Keratinocyte (primary cell): Measurements from ENCODE around the gene ERBIN. TPM values are rescaled to one million over a fixed set of nuclear protein-coding genes. Genes with fewer than 3 reads are reported as not detected.

Experiments used
- DNase-seq: peaks from one replicate; pipeline ENCODE4 v3.0.0-alpha.2; 2011; ENCODE audit warnings: low read depth, missing footprints, low spot score
- FAIRE-seq: peaks from 2 replicates; lab custom pipeline; 2011; peaks lifted over from hg19 to GRCh38; lab: Jason Lieb, UNC
- H2AFZ ChIP-seq: 2 replicates; pipeline ENCODE4 v1.6.0; 2012; ENCODE audit warnings: low read length, control low read depth, inconsistent platforms; ENCODE audit not compliant: control insufficient read depth
- H3K27ac ChIP-seq: 2 replicates; pipeline ENCODE4 v1.5.1; 2011; ENCODE audit warnings: low read length; ENCODE audit not compliant: control insufficient read depth, insufficient read depth
- H3K27me3 ChIP-seq: 3 replicates; pipeline ENCODE4 v1.6.0; 2011; ENCODE audit warnings: low read length; ENCODE audit not compliant: control insufficient read depth, insufficient read depth; ENCODE audit errors: extremely low read depth
- H3K36me3 ChIP-seq, 2 experiments: 2 replicates in 1 of 2; 3 replicates in 1 of 2; pipeline ENCODE4 v1.5.1; 2011; ENCODE audit warnings: low read length in 2 of 2, mild to moderate bottlenecking in 1 of 2; ENCODE audit not compliant: control insufficient read depth in 2 of 2, insufficient read depth in 2 of 2; ENCODE audit errors: extremely low read depth in 1 of 2
- H3K4me1 ChIP-seq: 3 replicates; pipeline ENCODE4 v1.5.1; 2011; ENCODE audit warnings: low read length; ENCODE audit not compliant: control insufficient read depth, insufficient read depth; ENCODE audit errors: extremely low read depth
- H3K4me2 ChIP-seq: 3 replicates; pipeline ENCODE4 v1.6.0; 2011; ENCODE audit warnings: low read depth, low read length; ENCODE audit not compliant: control insufficient read depth, insufficient read depth; ENCODE audit errors: extremely low read depth
- H3K4me3 ChIP-seq, 3 experiments: fragments of 200-600 bp in 1 of 3; sonication (generic) in 1 of 3; 2 replicates in 2 of 3; 3 replicates in 1 of 3; pipeline ENCODE4 v1.5.1; 2011 to 2016; ENCODE audit warnings: low read length in 3 of 3, mild to moderate bottlenecking in 3 of 3, control low read depth in 2 of 3, inconsistent platforms in 1 of 3, low read depth in 1 of 3, mixed read lengths in 1 of 3, mixed run types in 1 of 3, moderate library complexity in 1 of 3; ENCODE audit not compliant: control insufficient read depth in 2 of 3, insufficient read depth in 2 of 3; ENCODE audit errors: extremely low read depth in 1 of 3
- H3K79me2 ChIP-seq: 2 replicates; pipeline ENCODE4 v1.6.0; 2012; ENCODE audit warnings: low read length; ENCODE audit not compliant: control insufficient read depth, insufficient read depth
- H3K9ac ChIP-seq: 3 replicates; pipeline ENCODE4 v1.6.0; 2011; ENCODE audit warnings: low read length; ENCODE audit not compliant: control insufficient read depth, insufficient read depth; ENCODE audit errors: extremely low read depth
- H3K9me1 ChIP-seq: 3 replicates; pipeline ENCODE4 v1.6.0; 2011; ENCODE audit warnings: low read length; ENCODE audit not compliant: control insufficient read depth, insufficient read depth; ENCODE audit errors: extremely low read depth
- H3K9me3 ChIP-seq: 2 replicates; pipeline ENCODE4 v1.5.1; 2012; ENCODE audit warnings: low read depth, low read length; ENCODE audit not compliant: control insufficient read depth
- H4K20me1 ChIP-seq: 3 replicates; pipeline ENCODE4 v1.6.0; 2011; ENCODE audit warnings: low read length; ENCODE audit not compliant: control insufficient read depth, insufficient read depth; ENCODE audit errors: extremely low read depth
- EZH2 ChIP-seq: IDR thresholded peaks from one replicate; pipeline ENCODE4 v1.6.1; 2012; ENCODE audit warnings: inconsistent platforms, mild to moderate bottlenecking, low read length, moderate library complexity
- dilution Hi-C: fragments of 300-500 bp; cut with MboI; formaldehyde crosslinking; loops from one replicate; pipeline ENCODE4 v1.7.0; 2020; ENCODE audit warnings: low sequenced_read_pairs; ENCODE audit not compliant: extremely low pct_ligation_motif_present
- polyA plus RNA-seq, 5 experiments: library from polyadenylated mRNA; depleted of rRNA in 3 of 5; stranded (reverse) in 3 of 5; stranded (forward) in 1 of 5; unstranded in 1 of 5; fragments of >200 nt; gene quantifications; 1 replicate in 1 of 5; 2 replicates in 3 of 5; 3 replicates in 1 of 5; pipeline versions ENCODE4 v1.2.1 to v1.2.3, GENCODE V29; 2011 to 2012; ENCODE audit warnings: missing spikeins in 2 of 5, low read depth in 1 of 5, low replicate concordance in 1 of 5
- TF ChIP-seq, protein P1 (sequence below), 3 experiments: IDR thresholded peaks in 1 of 3; conservative IDR thresholded peaks in 1 of 3; optimal IDR thresholded peaks in 1 of 3; 2 replicates in 2 of 3; 3 replicates in 1 of 3; pipeline versions ENCODE3 to v1.5.1; 2011; ENCODE audit warnings: low read length in 3 of 3, mild to moderate bottlenecking in 3 of 3, moderate library complexity in 2 of 3, control low read depth in 1 of 3, inconsistent platforms in 1 of 3; ENCODE audit not compliant: insufficient read depth in 2 of 3; ENCODE audit errors: extremely low read depth in 1 of 3

ERBIN gene
- polyA plus RNA-seq, 1 donor (not counting 4 experiments of a cell fraction or from before 2014, with no cell fraction given): 30.6 TPM

DNA sequence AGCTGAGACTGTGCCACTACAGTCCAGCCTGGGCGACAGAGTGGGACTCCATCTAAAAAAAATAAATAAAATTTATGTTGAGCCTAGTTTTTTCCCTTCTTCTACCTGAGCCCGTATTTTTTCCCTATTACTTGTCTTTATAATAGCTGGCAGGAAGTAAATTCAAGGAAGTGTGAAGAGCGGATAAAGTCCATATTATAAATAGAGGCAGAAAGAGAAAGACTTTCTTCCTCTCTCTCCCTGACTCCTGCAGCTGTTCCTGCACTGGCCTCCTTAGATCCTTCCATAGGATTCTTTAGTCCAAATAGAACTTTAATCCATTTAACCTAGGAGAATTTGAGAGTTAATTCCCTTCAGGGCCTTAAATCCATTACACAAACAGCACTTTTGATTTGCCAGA, 10.3 kb upstream of the ERBIN start:
- dilution Hi-C loops: no loop called here
- H3K4me1 ChIP-seq: no peaks in the 10 kb centered on the region
- H3K36me3 ChIP-seq: no peaks in the 10 kb centered on the region
- TF ChIP-seq EZH2: no peak
- TF ChIP-seq, protein P1, sequence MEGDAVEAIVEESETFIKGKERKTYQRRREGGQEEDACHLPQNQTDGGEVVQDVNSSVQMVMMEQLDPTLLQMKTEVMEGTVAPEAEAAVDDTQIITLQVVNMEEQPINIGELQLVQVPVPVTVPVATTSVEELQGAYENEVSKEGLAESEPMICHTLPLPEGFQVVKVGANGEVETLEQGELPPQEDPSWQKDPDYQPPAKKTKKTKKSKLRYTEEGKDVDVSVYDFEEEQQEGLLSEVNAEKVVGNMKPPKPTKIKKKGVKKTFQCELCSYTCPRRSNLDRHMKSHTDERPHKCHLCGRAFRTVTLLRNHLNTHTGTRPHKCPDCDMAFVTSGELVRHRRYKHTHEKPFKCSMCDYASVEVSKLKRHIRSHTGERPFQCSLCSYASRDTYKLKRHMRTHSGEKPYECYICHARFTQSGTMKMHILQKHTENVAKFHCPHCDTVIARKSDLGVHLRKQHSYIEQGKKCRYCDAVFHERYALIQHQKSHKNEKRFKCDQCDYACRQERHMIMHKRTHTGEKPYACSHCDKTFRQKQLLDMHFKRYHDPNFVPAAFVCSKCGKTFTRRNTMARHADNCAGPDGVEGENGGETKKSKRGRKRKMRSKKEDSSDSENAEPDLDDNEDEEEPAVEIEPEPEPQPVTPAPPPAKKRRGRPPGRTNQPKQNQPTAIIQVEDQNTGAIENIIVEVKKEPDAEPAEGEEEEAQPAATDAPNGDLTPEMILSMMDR (optimal IDR thresholded peaks at IDR 0.05 in 1 of 3, IDR thresholded peaks at IDR 0.05 in 1 of 3, conservative IDR thresholded peaks at IDR 0.05 in 1 of 3; ENCODE audit: extremely low read depth in 1 of 3, insufficient read depth in 2 of 3, low read length in 3 of 3): no peak
- no peak overlapping the region for H3K4me2 ChIP-seq
- no peaks in the 10 kb centered on the region for H3K79me2 ChIP-seq
- no peaks in the 10 kb centered on the region for H4K20me1 ChIP-seq
- no peaks in the 10 kb centered on the region for H3K9me1 ChIP-seq
- H3K9me3 ChIP-seq: no peaks in the 10 kb centered on the region
- no peak overlapping the region for H3K27ac ChIP-seq
- FAIRE-seq: no peak
- DNase-seq: no peak
- no peaks in the 10 kb centered on the region for H3K27me3 ChIP-seq
- no peak overlapping the region for H2AFZ ChIP-seq
- no peak overlapping the region for H3K9ac ChIP-seq
- no peak overlapping the region for H3K4me3 ChIP-seq

DNA sequence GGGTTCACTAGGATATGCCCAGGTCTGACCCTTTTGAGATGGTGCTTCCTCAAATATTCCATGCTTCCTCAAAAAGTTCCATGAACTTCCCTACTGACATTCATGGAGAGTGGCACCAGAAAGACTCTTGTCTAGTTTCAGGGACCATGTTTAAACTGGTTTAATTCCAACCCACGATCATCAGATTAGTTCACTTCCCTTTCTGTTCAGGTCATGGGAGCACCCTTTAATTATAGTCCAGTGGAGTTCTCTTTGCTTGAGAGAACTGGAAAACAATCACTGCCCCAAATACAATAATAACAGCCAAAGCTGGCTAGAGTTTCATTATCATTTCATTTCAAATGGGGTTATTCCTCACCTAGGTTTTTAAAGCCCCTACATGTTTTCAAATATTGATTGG, 9.7 kb upstream of the ERBIN start:
- Histone ChIP-seq H3K9me1 (no peaks in the 10 kb centered on the region), H3K4me2 (no peak overlapping the region), H3K79me2 (no peaks in the 10 kb centered on the region), H3K36me3 (no peaks in the 10 kb centered on the region), H3K9me3 (no peaks in the 10 kb centered on the region), H3K9ac (no peak overlapping the region), H2AFZ (no peak overlapping the region), H3K4me1 (no peaks in the 10 kb centered on the region), H3K27me3 (no peaks in the 10 kb centered on the region), H4K20me1 (no peaks in the 10 kb centered on the region), H3K4me3 (no peak overlapping the region), H3K27ac (no peak overlapping the region)
- FAIRE-seq (no peak), DNase-seq (no peak)
- TF ChIP-seq, protein P1 (optimal IDR thresholded peaks at IDR 0.05 in 1 of 3, IDR thresholded peaks at IDR 0.05 in 1 of 3, conservative IDR thresholded peaks at IDR 0.05 in 1 of 3; ENCODE audit: extremely low read depth in 1 of 3, insufficient read depth in 2 of 3, low read length in 3 of 3): no peak
- TF ChIP-seq EZH2: no peak
- dilution Hi-C loops: no loop called here
